Activated CD8-positive, alpha-beta memory T cell treated with anti-CD3 and anti-CD28 coated beads, Interleukin-2, amount 10 ng/mL, durations not matched to agents 7 days and 5 days (primary cell): Measurements from ENCODE around the gene XRCC4. TPM values are rescaled to one million over a fixed set of nuclear protein-coding genes. Genes with fewer than 3 reads are reported as not detected.

ENCODE experiments used
- ATAC-seq: fragments of 150-1000 bp; cut with Tn5 transposase; one replicate; pipeline ENCODE4 v1.10.0; 2021; ENCODE audit warnings: moderate library complexity
- CTCF ChIA-PET: fragments of 350-600 bp; sonication (Branson Sonifier 250); formaldehyde crosslinking; loops from one replicate; lab custom pipeline; 2021; ENCODE audit warnings: antibody characterized with exemption; lab: Charles Lee
- DNase-seq: peaks from one replicate; pipeline ENCODE4 v3.0.0-alpha.2; 2020
- H3K27ac Mint-ChIP-seq: one replicate; pipeline ENCODE4 v1.8.0; 2021; ENCODE audit warnings: mild to moderate bottlenecking, mixed read lengths
- H3K27me3 Mint-ChIP-seq: one replicate; pipeline ENCODE4 v1.8.0; 2021; ENCODE audit warnings: mixed read lengths
- H3K36me3 Mint-ChIP-seq: one replicate; pipeline ENCODE4 v1.8.0; 2021; ENCODE audit warnings: mild to moderate bottlenecking, mixed read lengths
- H3K4me1 Mint-ChIP-seq: one replicate; pipeline ENCODE4 v1.8.0; 2021; ENCODE audit warnings: mixed read lengths
- H3K4me3 Mint-ChIP-seq: one replicate; pipeline ENCODE4 v1.8.0; 2021; ENCODE audit warnings: mild to moderate bottlenecking, moderate library complexity, mixed read lengths
- H3K9me3 Mint-ChIP-seq: one replicate; pipeline ENCODE4 v1.8.0; 2022; ENCODE audit warnings: low read depth, mixed read lengths
- total RNA-seq, 2 experiments: library from RNA; stranded (reverse); gene quantifications; one replicate each; pipeline ENCODE4 v1.2.3, GENCODE V29; 2021

XRCC4 gene
- total RNA-seq, 2 experiments from 2014 or later, result 11.3 to 11.9 TPM

GRCh38 chr5:83109380-83109779 lies 32.0 kb downstream of the XRCC4 start:
- ATAC-seq (no peak), DNase-seq (no peak)
- CTCF ChIA-PET, result interaction anchor here (1.0 kb wide), 1 partner anchor 33 kb away, joined by 3 read pairs; no protein-coding TSS in a partner anchor
- no peaks in the 10 kb centered on the region for H3K9me3 Mint-ChIP-seq
- no peaks in the 10 kb centered on the region for H3K27me3 Mint-ChIP-seq
- H3K36me3 Mint-ChIP-seq, result peaks cover 22% of the 10 kb centered on the region
- H3K4me1 Mint-ChIP-seq, result peaks cover 2% of the 10 kb centered on the region
- H3K27ac Mint-ChIP-seq, result no peak overlapping the region
- no peak overlapping the region for H3K4me3 Mint-ChIP-seq

DNA sequence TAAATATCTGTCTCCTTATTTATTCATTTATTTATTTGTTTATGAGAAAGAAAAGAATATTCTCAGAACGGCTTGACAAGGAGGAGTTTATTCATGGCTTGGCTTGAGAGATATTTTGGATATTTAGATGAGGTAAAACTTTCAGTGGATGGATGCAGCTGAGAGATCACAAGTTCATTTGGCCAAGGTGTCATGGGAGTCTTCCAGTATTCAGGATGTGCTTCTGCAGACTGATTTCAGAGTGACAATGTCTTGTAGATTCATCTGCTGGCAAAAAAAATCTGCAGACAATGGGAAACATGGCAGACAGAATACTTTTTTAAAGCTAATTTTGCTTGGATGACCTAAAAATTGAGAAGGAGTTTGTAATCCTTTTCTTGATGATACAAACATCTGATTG lies 38.5 kb downstream of the XRCC4 start:
- no peaks in the 10 kb centered on the region for H3K27me3 Mint-ChIP-seq
- H3K9me3 Mint-ChIP-seq, result peaks cover 9% of the 10 kb centered on the region
- no peak for DNase-seq
- no peak overlapping the region for H3K27ac Mint-ChIP-seq
- H3K4me1 Mint-ChIP-seq, result no peaks in the 10 kb centered on the region
- no peak overlapping the region for H3K4me3 Mint-ChIP-seq
- peaks cover 46% of the 10 kb centered on the region for H3K36me3 Mint-ChIP-seq
- no peak for ATAC-seq
- CTCF ChIA-PET, result no interaction called here

- no peak overlapping the region for H3K27ac Mint-ChIP-seq
- H3K9me3 Mint-ChIP-seq, result peaks cover 9% of the 10 kb centered on the region
- no peak overlapping the region for H3K4me3 Mint-ChIP-seq
- H3K27me3 Mint-ChIP-seq, result no peaks in the 10 kb centered on the region
- H3K36me3 Mint-ChIP-seq, result peaks cover 33% of the 10 kb centered on the region
- no peaks in the 10 kb centered on the region for H3K4me1 Mint-ChIP-seq
- DNase-seq (no peak), ATAC-seq (no peak)
- CTCF ChIA-PET, result no interaction called here
Observed at GRCh38 chr5:83118471-83118870, 41.1 kb downstream of the XRCC4 start.

- no peak overlapping the region for H3K4me3 Mint-ChIP-seq
- H3K27ac Mint-ChIP-seq, result no peak overlapping the region
- no peaks in the 10 kb centered on the region for H3K4me1 Mint-ChIP-seq
- H3K36me3 Mint-ChIP-seq, result peaks cover 29% of the 10 kb centered on the region
- H3K27me3 Mint-ChIP-seq, result no peaks in the 10 kb centered on the region
- DNase-seq, result no peak
- no peak for ATAC-seq
- peaks cover 9% of the 10 kb centered on the region for H3K9me3 Mint-ChIP-seq
- CTCF ChIA-PET, result no interaction called here
Observed at GRCh38 chr5:83118976-83119375, 41.6 kb downstream of the XRCC4 start.

GRCh38 chr5:83124593-83124992 lies 47.2 kb downstream of the XRCC4 start:
- CTCF ChIA-PET, result no interaction called here
- DNase-seq, result no peak
- Mint-ChIP-seq H3K27me3 (no peaks in the 10 kb centered on the region), H3K4me1 (no peaks in the 10 kb centered on the region), H3K9me3 (peaks cover 4% of the 10 kb centered on the region), H3K27ac (no peak overlapping the region), H3K36me3 (peaks cover 11% of the 10 kb centered on the region), H3K4me3 (no peak overlapping the region)
- ATAC-seq, result no peak

DNA sequence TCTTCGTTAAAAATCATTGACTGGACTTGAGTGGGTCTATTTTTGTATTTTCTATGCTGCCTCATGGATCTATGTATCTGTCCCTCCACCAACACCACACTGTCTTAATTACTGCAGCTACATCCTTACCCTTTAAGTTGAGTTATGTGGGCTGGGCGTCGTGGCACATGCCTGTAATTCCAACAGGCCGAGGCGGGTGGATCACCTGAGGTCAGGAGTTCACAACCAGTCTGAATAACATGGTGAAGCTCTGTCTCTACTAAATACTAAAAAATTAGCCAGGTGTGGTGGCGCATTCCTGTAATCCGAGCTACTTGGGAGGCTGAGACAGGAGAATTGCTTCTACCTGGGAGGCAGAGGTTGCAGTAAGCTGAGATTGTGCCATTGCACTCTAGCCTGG lies 48.2 kb downstream of the XRCC4 start:
- peaks cover 4% of the 10 kb centered on the region for H3K9me3 Mint-ChIP-seq
- no peak overlapping the region for H3K4me3 Mint-ChIP-seq
- CTCF ChIA-PET, result no interaction called here
- no peaks in the 10 kb centered on the region for H3K4me1 Mint-ChIP-seq
- ATAC-seq, result no peak
- peaks cover 11% of the 10 kb centered on the region for H3K36me3 Mint-ChIP-seq
- H3K27me3 Mint-ChIP-seq, result no peaks in the 10 kb centered on the region
- no peak overlapping the region for H3K27ac Mint-ChIP-seq
- DNase-seq, result no peak

DNA sequence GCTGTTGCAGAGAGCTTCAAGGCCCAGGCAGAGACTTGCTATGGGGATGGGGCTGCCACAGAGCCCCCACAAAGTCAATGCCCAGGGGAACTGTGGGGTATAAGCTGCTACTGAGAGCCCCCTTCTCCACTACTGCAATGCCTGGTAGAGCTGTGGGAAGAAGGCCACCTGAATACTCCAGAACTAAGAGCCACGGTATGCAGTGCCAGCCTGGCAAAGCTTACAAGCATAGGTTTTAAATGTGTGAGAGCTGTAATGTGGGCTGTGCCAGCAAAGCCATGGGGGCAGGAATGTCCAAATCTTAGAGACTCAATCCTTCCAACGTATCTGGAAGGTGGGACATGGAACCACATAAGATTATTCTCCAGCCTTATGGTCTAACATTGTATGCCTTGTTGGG lies 49.2 kb downstream of the XRCC4 start:
- Mint-ChIP-seq H3K27ac (no peak overlapping the region), H3K36me3 (peaks cover 10% of the 10 kb centered on the region), H3K27me3 (no peaks in the 10 kb centered on the region), H3K4me3 (no peak overlapping the region), H3K9me3 (peaks cover 4% of the 10 kb centered on the region), H3K4me1 (no peaks in the 10 kb centered on the region)
- DNase-seq (no peak), ATAC-seq (no peak)
- CTCF ChIA-PET, result no interaction called here

DNA sequence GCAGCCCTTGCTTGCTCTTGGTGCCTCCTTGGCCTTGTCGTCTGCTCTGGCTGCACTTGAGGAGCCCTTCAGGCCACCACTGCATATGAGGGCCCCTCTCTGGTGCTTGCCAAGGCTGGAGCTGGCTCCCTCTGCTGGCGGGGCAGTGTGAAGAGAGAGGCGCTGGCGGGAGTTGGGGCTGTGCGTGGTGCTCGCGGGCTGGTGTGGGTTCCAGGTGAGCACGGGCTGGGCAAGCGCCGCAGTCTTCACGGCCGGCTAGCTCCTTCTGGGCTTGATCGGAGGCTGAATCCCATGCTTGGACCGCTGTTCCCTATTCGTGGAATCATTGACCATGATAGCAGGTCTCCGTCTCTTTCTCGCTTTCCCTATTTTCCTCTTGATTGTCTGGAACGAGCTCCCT lies 56.5 kb downstream of the XRCC4 start:
- no peaks in the 10 kb centered on the region for H3K27me3 Mint-ChIP-seq
- DNase-seq (no peak), ATAC-seq (no peak)
- CTCF ChIA-PET, result no interaction called here
- H3K36me3 Mint-ChIP-seq, result peaks cover 15% of the 10 kb centered on the region
- no peak overlapping the region for H3K27ac Mint-ChIP-seq
- H3K9me3 Mint-ChIP-seq, result peaks cover 4% of the 10 kb centered on the region
- H3K4me1 Mint-ChIP-seq, result no peaks in the 10 kb centered on the region
- no peak overlapping the region for H3K4me3 Mint-ChIP-seq

GRCh38 chr5:83142526-83142925 lies 65.2 kb downstream of the XRCC4 start:
- no peak for ATAC-seq
- Mint-ChIP-seq H3K27ac (no peak overlapping the region), H3K9me3 (no peaks in the 10 kb centered on the region), H3K36me3 (peaks cover 4% of the 10 kb centered on the region), H3K4me3 (no peak overlapping the region), H3K27me3 (no peaks in the 10 kb centered on the region), H3K4me1 (no peaks in the 10 kb centered on the region)
- CTCF ChIA-PET, result no interaction called here
- DNase-seq, result no peak

DNA sequence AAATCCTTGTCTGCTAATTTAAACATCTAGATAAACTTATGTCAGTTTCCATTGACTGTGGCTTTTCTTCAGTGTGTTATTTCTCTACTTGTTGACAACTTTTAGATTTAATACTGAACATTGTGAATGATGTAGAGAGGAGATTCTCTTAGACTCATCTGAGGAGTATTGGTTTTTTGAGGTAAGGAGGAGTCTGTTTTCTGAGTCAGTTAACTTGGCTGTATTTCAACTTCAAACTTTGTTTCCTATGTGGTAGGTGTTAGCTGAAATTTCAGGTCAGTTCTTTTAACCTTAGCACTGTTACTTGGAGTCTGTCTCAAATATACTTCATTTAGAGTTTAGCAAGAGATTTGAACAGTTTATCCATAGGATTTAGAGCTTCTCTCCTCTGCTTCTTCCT lies 67.9 kb downstream of the XRCC4 start:
- CTCF ChIA-PET, result interaction anchor here (1.0 kb wide), 1 partner anchor 14 kb away, joined by 3 read pairs; no protein-coding TSS in a partner anchor
- Mint-ChIP-seq H3K9me3 (no peaks in the 10 kb centered on the region), H3K27ac (no peak overlapping the region), H3K36me3 (peaks cover 4% of the 10 kb centered on the region), H3K4me1 (no peaks in the 10 kb centered on the region), H3K27me3 (no peaks in the 10 kb centered on the region), H3K4me3 (no peak overlapping the region)
- DNase-seq (no peak), ATAC-seq (no peak)

DNA sequence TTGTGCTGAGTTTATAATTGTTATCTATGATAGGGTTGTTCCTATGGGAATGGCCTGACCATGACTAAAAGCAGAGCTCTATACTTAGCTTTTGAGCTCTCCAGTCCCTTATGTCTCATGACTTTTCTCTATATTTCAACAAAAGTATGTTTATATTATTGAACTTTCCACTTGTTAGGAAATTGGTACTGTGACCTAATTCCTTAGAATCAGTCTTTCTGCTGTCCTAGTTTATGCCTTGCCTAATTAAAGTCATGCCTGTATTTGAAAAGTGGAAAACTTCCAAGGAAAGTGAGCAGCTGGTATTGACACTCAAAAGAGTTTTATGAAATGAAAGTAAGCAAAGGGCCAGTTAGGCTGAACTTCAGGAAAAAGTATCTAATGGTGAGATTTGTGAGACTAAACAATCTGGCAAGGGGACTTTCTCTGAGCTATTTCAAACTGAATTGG lies 68.6 kb downstream of the XRCC4 start:
- no peak overlapping the region for H3K27ac Mint-ChIP-seq
- CTCF ChIA-PET, result interaction anchor here (1.0 kb wide), 1 partner anchor 14 kb away, joined by 3 read pairs; no protein-coding TSS in a partner anchor
- H3K4me1 Mint-ChIP-seq, result no peaks in the 10 kb centered on the region
- H3K9me3 Mint-ChIP-seq, result no peaks in the 10 kb centered on the region
- H3K27me3 Mint-ChIP-seq, result no peaks in the 10 kb centered on the region
- H3K36me3 Mint-ChIP-seq, result peaks cover 4% of the 10 kb centered on the region
- no peak overlapping the region for H3K4me3 Mint-ChIP-seq
- no peak for DNase-seq
- ATAC-seq, result no peak

DNA sequence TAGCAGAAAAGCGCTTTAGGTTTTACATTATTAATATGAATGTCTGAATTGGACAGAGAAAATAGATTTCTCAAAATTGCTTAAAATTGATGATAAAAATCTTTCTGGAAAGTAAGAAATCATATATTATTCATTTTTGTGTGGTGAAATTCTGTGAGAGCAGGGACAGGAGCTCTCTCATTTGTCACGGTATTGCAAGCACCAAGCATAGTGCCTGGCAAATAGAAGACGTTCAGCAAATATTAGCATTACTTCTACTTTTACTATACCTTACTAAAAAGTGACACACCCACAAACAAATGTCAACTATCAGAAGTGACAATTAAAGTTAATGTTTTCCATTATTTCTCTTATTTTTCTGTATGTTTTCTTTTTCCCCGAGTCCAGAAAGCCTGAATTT lies 69.1 kb downstream of the XRCC4 start:
- H3K27ac Mint-ChIP-seq, result no peak overlapping the region
- no peaks in the 10 kb centered on the region for H3K27me3 Mint-ChIP-seq
- H3K36me3 Mint-ChIP-seq, result peaks cover 4% of the 10 kb centered on the region
- H3K4me3 Mint-ChIP-seq, result no peak overlapping the region
- DNase-seq (no peak), ATAC-seq (no peak)
- CTCF ChIA-PET, result no interaction called here
- no peaks in the 10 kb centered on the region for H3K9me3 Mint-ChIP-seq
- no peaks in the 10 kb centered on the region for H3K4me1 Mint-ChIP-seq

- no peak for DNase-seq
- Mint-ChIP-seq H3K36me3 (peaks cover 4% of the 10 kb centered on the region), H3K4me3 (no peak overlapping the region), H3K4me1 (no peaks in the 10 kb centered on the region), H3K27ac (no peak overlapping the region), H3K27me3 (no peaks in the 10 kb centered on the region), H3K9me3 (no peaks in the 10 kb centered on the region)
- CTCF ChIA-PET, result no interaction called here
- no peak for ATAC-seq
Observed at GRCh38 chr5:83147593-83147992, 70.2 kb downstream of the XRCC4 start.

GRCh38 chr5:83148370-83148769 lies 71.0 kb downstream of the XRCC4 start:
- Mint-ChIP-seq H3K27me3 (no peaks in the 10 kb centered on the region), H3K36me3 (peaks cover 4% of the 10 kb centered on the region), H3K27ac (no peak overlapping the region), H3K9me3 (no peaks in the 10 kb centered on the region), H3K4me3 (no peak overlapping the region), H3K4me1 (no peaks in the 10 kb centered on the region)
- CTCF ChIA-PET, result no interaction called here
- DNase-seq (no peak), ATAC-seq (no peak)

- Mint-ChIP-seq H3K9me3 (no peaks in the 10 kb centered on the region), H3K4me3 (no peak overlapping the region), H3K27me3 (no peaks in the 10 kb centered on the region), H3K27ac (no peak overlapping the region), H3K4me1 (no peaks in the 10 kb centered on the region), H3K36me3 (no peaks in the 10 kb centered on the region)
- DNase-seq (no peak), ATAC-seq (no peak)
- CTCF ChIA-PET, result no interaction called here
Observed at GRCh38 chr5:83149671-83150070, 72.3 kb downstream of the XRCC4 start.
